OCI-LY3 (cell line): ENCODE results near the gene GPR65.
A peak's percentile ranks its signal among the peaks of the same experiment; 100 is the strongest.

Experiments
- H2AFZ ChIP-seq: fragments of 200-600, 300-600 bp; shearing (Covaris generic); 2 replicates; pipeline ENCODE4 v1.6.0; 2014; ENCODE audit warnings: antibody characterized with exemption, low read depth, low read length
- H3K27ac ChIP-seq: fragments of 200-600, 300-600 bp; sonication (generic); 2 replicates; pipeline ENCODE4 v1.5.1; 2014; ENCODE audit warnings: mild to moderate bottlenecking, low read length, moderate library complexity, mixed read lengths
- H3K27me3 ChIP-seq: fragments of 200-600, 300-600 bp; sonication (generic); 2 replicates; pipeline ENCODE4 v1.6.1; 2014; ENCODE audit warnings: low read depth, low read length, mixed read lengths
- H3K36me3 ChIP-seq: fragments of 200-600, 300-600 bp; sonication (generic); replicated peaks from 2 replicates; pipeline ENCODE3; 2014; ENCODE audit warnings: low read depth, low read length, mixed read lengths
- H3K4me1 ChIP-seq: fragments of 300-600, 200-600 bp; sonication (generic); 2 replicates; pipeline ENCODE4 v1.6.1; 2014; ENCODE audit warnings: low read length, mixed read lengths
- H3K4me2 ChIP-seq: fragments of 200-600, 300-600 bp; sonication (generic); 2 replicates; pipeline ENCODE4 v1.6.1; 2014; ENCODE audit warnings: low read length, mixed read lengths
- H3K4me3 ChIP-seq: fragments of 300-600, 200-600 bp; sonication (generic); 2 replicates; pipeline ENCODE4 v1.5.1; 2014; ENCODE audit warnings: antibody characterized with exemption, mild to moderate bottlenecking, low read length, moderate library complexity
- H3K79me2 ChIP-seq: fragments of 300-600, 200-600 bp; shearing (Covaris generic); 2 replicates; pipeline ENCODE4 v1.6.1; 2014; ENCODE audit warnings: mild to moderate bottlenecking, low read length, mixed read lengths
- H3K9ac ChIP-seq: fragments of 300-600, 200-600 bp; shearing (Covaris generic); 2 replicates; pipeline ENCODE4 v1.6.0; 2014; ENCODE audit warnings: mild to moderate bottlenecking, low read length, moderate library complexity
- H3K9me3 ChIP-seq: fragments of 200-600, 300-600 bp; shearing (Covaris generic); 2 replicates; pipeline ENCODE4 v1.6.1; 2014; ENCODE audit warnings: low read length, mixed read lengths; ENCODE audit not compliant: insufficient read depth
- H4K20me1 ChIP-seq: fragments of 200-600, 300-600 bp; sonication (generic); 2 replicates; pipeline ENCODE4 v1.6.1; 2016; ENCODE audit warnings: low read length, mixed read lengths; ENCODE audit not compliant: insufficient read depth
- CTCF ChIP-seq: fragments of 200-600, 300-600 bp; sonication (generic); IDR thresholded peaks from 2 replicates; pipeline ENCODE4 v1.5.1; 2014; ENCODE audit warnings: antibody characterized with exemption, low read length, low read depth
- EZH2phosphoT487 ChIP-seq: fragments of 200-600 bp; shearing (Covaris generic); IDR thresholded peaks from 2 replicates; pipeline ENCODE4 v1.6.1; 2018; ENCODE audit warnings: antibody characterized with exemption, mixed run types, low read depth

GPR65 gene

GRCh38 chr14:88044444-88044758, 39.5 kb downstream of the GPR65 start:
- Histone ChIP-seq H3K4me1 (peaks cover 26% of the 10 kb centered on the region), H3K27ac (peak overlapping the region; percentile 29), H3K79me2 (no peaks in the 10 kb centered on the region), H3K9ac (no peak overlapping the region), H3K4me2 (peak overlapping the region; percentile 76), H2AFZ (no peak overlapping the region), H3K4me3 (peak overlapping the region; percentile 50), H3K36me3 (no peaks in the 10 kb centered on the region), H3K9me3 (no peaks in the 10 kb centered on the region), H3K27me3 (peaks cover 24% of the 10 kb centered on the region), H4K20me1 (no peaks in the 10 kb centered on the region)
- TF ChIP-seq EZH2phosphoT487, result no peak
- TF ChIP-seq CTCF, result no peak

GRCh38 chr14:88044776-88045446, 40.0 kb downstream of the GPR65 start:
- Histone ChIP-seq H3K27ac (peak overlapping the region; percentile 29), H3K9me3 (no peaks in the 10 kb centered on the region), H3K4me2 (peak overlapping the region; percentile 76), H3K4me1 (peaks cover 24% of the 10 kb centered on the region), H3K36me3 (no peaks in the 10 kb centered on the region), H3K4me3 (peak overlapping the region; percentile 50), H3K27me3 (peaks cover 19% of the 10 kb centered on the region), H2AFZ (no peak overlapping the region), H3K79me2 (no peaks in the 10 kb centered on the region), H3K9ac (no peak overlapping the region), H4K20me1 (no peaks in the 10 kb centered on the region)
- no peak for TF ChIP-seq CTCF
- no peak for TF ChIP-seq EZH2phosphoT487

GRCh38 chr14:88045705-88046104, 40.8 kb downstream of the GPR65 start:
- Histone ChIP-seq H3K4me2 (no peak overlapping the region), H3K27me3 (peaks cover 12% of the 10 kb centered on the region), H3K4me3 (no peak overlapping the region), H3K27ac (no peak overlapping the region), H3K36me3 (no peaks in the 10 kb centered on the region), H3K79me2 (no peaks in the 10 kb centered on the region), H3K9me3 (no peaks in the 10 kb centered on the region), H3K4me1 (peaks cover 20% of the 10 kb centered on the region), H4K20me1 (no peaks in the 10 kb centered on the region), H3K9ac (no peak overlapping the region), H2AFZ (no peak overlapping the region)
- TF ChIP-seq EZH2phosphoT487, result no peak
- TF ChIP-seq CTCF, result no peak

GRCh38 chr14:88048351-88048750, 43.4 kb downstream of the GPR65 start:
- Histone ChIP-seq H3K27ac (no peak overlapping the region), H3K27me3 (peaks cover 4% of the 10 kb centered on the region; the same call in 1 of the 2 replicates), H3K9ac (no peak overlapping the region), H3K36me3 (no peaks in the 10 kb centered on the region), H3K4me2 (no peak overlapping the region), H3K4me3 (no peak overlapping the region), H3K4me1 (peaks cover 20% of the 10 kb centered on the region), H3K9me3 (no peaks in the 10 kb centered on the region), H4K20me1 (no peaks in the 10 kb centered on the region), H2AFZ (no peak overlapping the region), H3K79me2 (no peaks in the 10 kb centered on the region)
- TF ChIP-seq EZH2phosphoT487, result no peak
- no peak for TF ChIP-seq CTCF
